SK-N-SH treated with all-trans-retinoic acid at 6 μM for 48 hours (cell line): Measurements from ENCODE around the gene THSD4.

Experiments used
- ARNTL ChIP-seq: fragments of 450-650 bp; formaldehyde crosslinking; IDR thresholded peaks from 2 replicates; pipeline ENCODE4 v1.5.0; 2020; ENCODE audit warnings: low read depth, mild to moderate bottlenecking, moderate library complexity, borderline replicate concordance
- GLIS3 ChIP-seq: fragments of 250-450 bp; sonication (Bioruptor Pico); IDR thresholded peaks from 2 replicates; pipeline ENCODE4 v1.5.0; 2020; ENCODE audit warnings: mild to moderate bottlenecking, moderate library complexity
- PATZ1 ChIP-seq: fragments of 250-450 bp; sonication (Bioruptor Pico); IDR thresholded peaks from 2 replicates; pipeline ENCODE4 v1.8.0; 2020; ENCODE audit warnings: mild to moderate bottlenecking, moderate library complexity, borderline replicate concordance
- SNAI2 ChIP-seq: fragments of 250-450 bp; sonication (Bioruptor Pico); IDR thresholded peaks from 2 replicates; pipeline ENCODE4 v1.5.0; 2020; ENCODE audit warnings: mild to moderate bottlenecking, moderate library complexity
- TOX ChIP-seq: fragments of 250-450 bp; sonication (Bioruptor Pico); IDR thresholded peaks from 2 replicates; pipeline ENCODE4 v1.8.0; 2021; ENCODE audit warnings: mild to moderate bottlenecking, moderate library complexity, borderline replicate concordance
- ZFP30 ChIP-seq: fragments of 450-650 bp; formaldehyde crosslinking; IDR thresholded peaks from 2 replicates; pipeline ENCODE4 v1.5.0; 2022; ENCODE audit warnings: mild to moderate bottlenecking, moderate library complexity

GRCh38 chr15:71105444-71105843, 9.8 kb upstream of the THSD4 start:
- TF ChIP-seq SNAI2 (CRISPR knock-in tag), result no peak
- TF ChIP-seq ARNTL (CRISPR knock-in tag), result no peak
- no peak for TF ChIP-seq TOX (CRISPR knock-in tag)
- TF ChIP-seq GLIS3 (CRISPR knock-in tag), result no peak
- TF ChIP-seq PATZ1 (CRISPR knock-in tag), result no peak
- no peak for TF ChIP-seq ZFP30 (CRISPR knock-in tag)
